ENCODE results near the gene XPO5. TPM values are rescaled to one million over a fixed set of nuclear protein-coding genes. Genes with fewer than 3 reads are reported as not detected.
"Not testable (repeated sequence)": the region's sequence is repeated elsewhere in the genome, so short reads cannot be mapped to it uniquely, and the experiment has no call there.

Gene XPO5
- total RNA-seq, 1 donor from 2014 or later, result 33.5 TPM

GRCh38 chr6:43505718-43506117, 70.1 kb downstream of the XPO5 start:
- H3K4me3 ChIP-seq (ENCODE audit: low read depth, low read length), result no peak overlapping the region
- no peak for TF ChIP-seq CTCF (conservative IDR thresholded peaks at IDR 0.05; ENCODE audit: low read depth, low read length)
- no peak for DNase-seq (ENCODE audit: low read depth)

DNA sequence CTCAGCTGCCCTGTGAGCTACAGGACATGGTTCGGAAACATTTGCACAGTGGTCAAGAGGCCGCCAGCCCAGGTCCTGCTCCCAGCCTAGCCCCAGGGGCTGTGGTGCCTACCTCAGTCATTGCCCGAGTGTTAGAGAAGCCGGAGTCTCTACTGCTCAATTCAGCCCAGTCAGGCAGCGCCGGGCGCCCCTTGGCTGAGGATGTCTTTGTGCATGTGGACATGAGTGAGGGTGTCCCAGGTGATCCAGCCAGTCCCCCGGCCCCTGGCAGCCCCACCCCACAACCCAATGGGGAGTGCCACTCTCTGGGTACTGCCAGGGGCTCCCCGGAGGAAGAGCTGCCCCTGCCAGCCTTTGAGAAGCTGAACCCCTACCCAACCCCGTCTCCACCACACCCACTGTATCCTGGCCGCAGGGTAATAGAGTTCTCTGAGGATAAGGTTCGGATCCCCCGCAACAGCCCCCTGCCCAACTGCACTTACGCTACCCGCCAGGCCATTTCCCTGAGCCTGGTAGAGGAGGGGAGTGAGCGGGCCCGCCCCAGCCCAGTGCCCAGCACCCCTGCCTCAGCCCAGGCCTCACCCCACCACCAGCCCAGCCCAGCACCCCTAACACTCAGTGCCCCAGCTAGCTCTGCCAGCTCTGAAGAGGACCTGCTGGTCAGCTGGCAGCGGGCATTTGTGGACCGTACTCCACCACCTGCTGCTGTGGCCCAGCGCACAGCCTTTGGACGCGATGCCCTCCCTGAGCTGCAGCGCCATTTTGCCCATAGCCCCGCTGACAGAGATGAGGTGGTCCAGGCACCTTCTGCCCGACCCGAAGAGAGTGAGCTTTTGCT, 70.9 kb downstream of the XPO5 start:
- no peak for DNase-seq (ENCODE audit: low read depth)
- no peak overlapping the region for H3K4me3 ChIP-seq (ENCODE audit: low read depth, low read length)
- TF ChIP-seq CTCF (conservative IDR thresholded peaks at IDR 0.05; ENCODE audit: low read depth, low read length), result no peak

GRCh38 chr6:43503443-43503842, 72.4 kb downstream of the XPO5 start:
- H3K4me3 ChIP-seq (ENCODE audit: low read depth, low read length), result no peak overlapping the region
- DNase-seq (ENCODE audit: low read depth), result no peak
- TF ChIP-seq CTCF (conservative IDR thresholded peaks at IDR 0.05; ENCODE audit: low read depth, low read length), result no peak

- DNase-seq (ENCODE audit: low read depth), result no peak
- H3K4me3 ChIP-seq (ENCODE audit: low read depth, low read length), result no peak overlapping the region
- TF ChIP-seq CTCF (conservative IDR thresholded peaks at IDR 0.05; ENCODE audit: low read depth, low read length), result no peak
Measured at GRCh38 chr6:43502666-43503065, 73.2 kb downstream of the XPO5 start.

- DNase-seq (ENCODE audit: low read depth), result no peak
- no peak for TF ChIP-seq CTCF (conservative IDR thresholded peaks at IDR 0.05; ENCODE audit: low read depth, low read length)
- no peak overlapping the region for H3K4me3 ChIP-seq (ENCODE audit: low read depth, low read length)
Measured at GRCh38 chr6:43500921-43501320, 74.9 kb downstream of the XPO5 start.

GRCh38 chr6:43499028-43499815, 76.6 kb downstream of the XPO5 start:
- no peak for TF ChIP-seq CTCF (conservative IDR thresholded peaks at IDR 0.05; ENCODE audit: low read depth, low read length)
- no peak for DNase-seq (ENCODE audit: low read depth)
- no peak overlapping the region for H3K4me3 ChIP-seq (ENCODE audit: low read depth, low read length)

DNA sequence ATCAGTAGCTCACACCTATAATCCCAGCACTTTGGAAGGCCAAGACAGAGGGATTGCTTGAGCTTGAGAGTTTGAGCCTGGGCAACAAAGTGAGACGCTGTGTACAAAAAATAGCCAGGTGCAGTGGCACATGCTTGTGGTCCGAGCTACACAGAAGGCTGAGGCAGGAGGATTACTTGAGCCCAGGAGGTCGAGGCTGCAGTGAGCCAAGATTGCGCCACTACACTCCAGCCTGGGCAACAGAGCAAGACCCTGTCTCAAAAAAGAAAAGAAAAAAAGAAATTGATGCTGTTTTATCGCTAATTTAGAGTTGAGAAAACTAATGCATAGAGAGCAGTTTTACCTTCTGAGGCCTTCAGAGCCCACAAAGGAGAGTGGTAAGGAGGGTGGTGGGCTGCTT, 77.5 kb downstream of the XPO5 start:
- H3K4me3 ChIP-seq (ENCODE audit: low read depth, low read length); DNase-seq (ENCODE audit: low read depth): not testable (repeated sequence)

Data from epithelial cell of proximal tubule (primary cell).